HT-29 (cell line): ENCODE results near the gene UBQLN4. TPM values are rescaled to one million over a fixed set of nuclear protein-coding genes. Genes with fewer than 3 reads are reported as not detected.
"Not testable (repeated sequence)": the region's sequence is repeated elsewhere in the genome, so short reads cannot be mapped to it uniquely, and the experiment has no call there.

ENCODE experiments used
- DNase-seq: peaks from one replicate; pipeline ENCODE4 v3.0.0-alpha.2; 2015; ENCODE audit warnings: low spot score
- total RNA-seq: library from RNA; depleted of rRNA; stranded (reverse); fragments of >200 nt; shearing (Covaris generic); gene quantifications from 2 replicates; pipeline ENCODE4 v1.2.3, GENCODE V29; 2014

The UBQLN4 gene
- total RNA-seq, 1 experiment from 2014 or later = 41.0 TPM

DNA sequence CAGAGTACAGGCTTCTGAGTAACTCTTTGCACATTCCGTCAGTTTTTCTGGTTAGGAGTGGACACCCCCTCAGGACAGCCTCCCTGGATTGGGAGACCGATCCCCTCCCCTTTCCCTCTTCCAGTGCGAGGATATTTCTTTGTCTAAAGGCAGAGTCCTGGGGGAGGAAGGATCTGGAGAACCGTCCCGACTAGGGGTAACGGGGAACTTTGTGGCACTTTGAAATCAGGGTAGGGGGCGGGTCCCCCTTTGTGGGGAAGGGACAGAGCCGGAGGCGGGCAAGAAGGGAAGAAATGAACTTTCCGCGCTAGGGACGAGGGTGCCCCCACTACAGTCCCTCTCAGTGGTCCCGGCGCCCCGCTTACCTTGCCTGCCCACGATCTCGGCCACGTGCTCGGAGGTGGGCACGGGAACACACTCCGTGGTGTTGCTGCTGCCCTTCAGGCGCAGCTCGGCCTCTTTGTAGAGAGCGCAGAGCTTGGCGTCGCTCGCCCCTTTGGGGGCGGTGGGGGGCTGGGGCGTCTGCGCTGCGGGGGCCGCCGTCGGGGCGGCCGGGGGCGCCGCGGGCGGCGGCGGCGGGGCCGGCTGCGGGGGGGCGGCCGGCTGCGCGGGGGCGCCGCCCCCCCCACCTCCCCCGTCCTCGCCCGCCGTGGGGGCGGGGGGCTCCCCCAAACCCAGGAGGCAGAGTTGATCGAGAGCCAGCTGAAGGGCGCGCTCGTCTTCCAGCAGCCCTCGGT, 27.8 kb upstream of the UBQLN4 start:
- no peak for DNase-seq

DNA sequence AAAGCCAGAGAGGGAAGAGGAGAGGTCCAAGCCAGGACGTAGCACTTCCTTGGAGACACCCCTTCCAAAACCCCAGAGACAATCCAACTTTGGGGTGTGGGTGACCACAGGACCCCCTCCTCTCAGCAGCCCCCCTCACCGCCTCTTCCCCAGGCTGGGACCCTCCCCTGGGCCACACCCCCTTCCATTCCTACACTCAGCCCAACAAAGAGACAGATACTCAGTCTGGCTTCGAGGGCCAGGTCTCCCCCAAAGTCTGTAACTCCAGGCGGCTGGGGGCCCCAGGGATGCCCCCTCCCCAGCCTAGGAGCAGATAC, 27.2 kb upstream of the UBQLN4 start:
- DNase-seq = no peak

GRCh38 chr1:156080241-156080862, 26.8 kb upstream of the UBQLN4 start:
- no peak for DNase-seq

GRCh38 chr1:156079762-156080161, 26.2 kb upstream of the UBQLN4 start:
- DNase-seq = no peak

DNA sequence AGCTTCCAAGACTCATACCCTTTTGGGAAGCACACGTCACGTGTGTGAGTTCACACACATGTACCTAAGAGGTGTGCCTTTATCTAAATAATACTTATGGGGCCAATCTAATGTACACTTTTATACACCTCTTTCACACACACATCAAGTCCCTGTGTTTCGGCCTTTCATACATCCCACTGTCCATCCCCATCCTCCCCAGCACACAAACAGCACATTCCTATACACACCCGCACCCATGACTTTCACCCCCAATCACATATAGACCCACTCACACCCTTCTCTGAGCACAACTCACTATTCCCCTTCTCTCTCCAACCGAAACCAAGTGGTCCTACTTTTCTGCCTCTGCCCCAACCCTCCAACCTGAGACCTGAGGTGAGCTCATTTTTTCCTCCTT, 25.1 kb upstream of the UBQLN4 start:
- no peak for DNase-seq

DNA sequence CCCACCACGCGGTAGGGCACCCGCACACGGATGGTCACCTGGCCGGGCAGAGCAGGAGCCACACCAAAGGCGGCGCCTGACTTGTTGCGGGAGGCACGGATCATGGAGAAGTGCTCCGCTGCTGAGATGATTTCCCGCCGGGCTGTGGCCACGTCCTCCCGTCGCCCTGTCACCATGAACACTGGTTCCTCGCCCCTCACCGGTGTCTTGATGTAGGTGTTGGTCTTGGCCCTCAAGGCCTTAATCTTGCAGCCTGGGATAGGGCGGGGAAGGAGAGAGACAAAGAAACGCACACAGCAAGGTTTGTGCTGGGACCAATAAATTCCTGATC, 23.8 kb upstream of the UBQLN4 start:
- no peak for DNase-seq

GRCh38 chr1:156076609-156077429, 23.2 kb upstream of the UBQLN4 start:
- no peak for DNase-seq

DNA sequence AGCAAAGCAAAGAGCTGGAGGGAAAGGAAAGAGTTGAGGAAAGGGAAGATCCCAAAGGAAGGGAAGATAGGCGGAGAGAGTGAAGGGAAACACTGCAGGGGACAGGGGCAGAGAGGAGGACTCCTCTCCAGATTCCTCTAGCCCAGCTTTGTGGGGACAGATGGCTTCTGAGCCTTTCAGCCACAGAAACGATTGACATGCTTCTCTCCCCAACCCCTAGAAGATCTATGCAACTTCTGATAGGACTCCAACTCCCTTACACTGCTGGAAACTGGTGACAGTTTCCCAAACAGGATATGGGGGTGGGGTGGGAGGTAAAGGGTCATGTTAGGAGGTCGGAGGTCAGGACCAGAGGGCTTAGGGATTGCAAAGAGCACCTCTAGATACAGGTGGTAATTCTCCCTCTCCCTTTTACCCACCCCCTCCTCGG, 22.2 kb upstream of the UBQLN4 start:
- no peak for DNase-seq

DNA sequence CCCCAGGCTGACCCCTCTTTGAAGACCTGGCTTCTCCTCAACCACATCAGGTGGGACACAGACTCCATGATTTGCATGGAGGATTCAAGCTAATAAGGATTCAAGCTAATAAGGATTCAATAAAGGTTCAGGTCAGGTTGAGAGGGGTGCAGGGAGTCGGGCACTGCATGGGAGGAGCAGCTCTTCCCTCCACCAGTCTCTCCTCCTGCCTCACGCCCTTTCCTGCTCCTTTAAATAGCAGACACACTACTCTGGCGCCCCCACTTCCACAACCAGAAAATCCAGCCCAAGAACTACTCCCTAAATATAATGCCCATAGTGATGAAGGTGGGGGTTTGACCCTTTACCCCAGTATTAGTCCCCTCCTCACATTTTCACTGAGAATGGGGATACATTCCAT, 21.6 kb upstream of the UBQLN4 start:
- DNase-seq = peak; percentile 43

GRCh38 chr1:156074661-156075060, 21.1 kb upstream of the UBQLN4 start:
- no peak for DNase-seq

GRCh38 chr1:156073740-156074139, 20.1 kb upstream of the UBQLN4 start:
- no peak for DNase-seq

GRCh38 chr1:156073110-156073687, 19.6 kb upstream of the UBQLN4 start:
- DNase-seq = no peak

GRCh38 chr1:156072251-156072650, 18.7 kb upstream of the UBQLN4 start:
- no peak for DNase-seq

DNA sequence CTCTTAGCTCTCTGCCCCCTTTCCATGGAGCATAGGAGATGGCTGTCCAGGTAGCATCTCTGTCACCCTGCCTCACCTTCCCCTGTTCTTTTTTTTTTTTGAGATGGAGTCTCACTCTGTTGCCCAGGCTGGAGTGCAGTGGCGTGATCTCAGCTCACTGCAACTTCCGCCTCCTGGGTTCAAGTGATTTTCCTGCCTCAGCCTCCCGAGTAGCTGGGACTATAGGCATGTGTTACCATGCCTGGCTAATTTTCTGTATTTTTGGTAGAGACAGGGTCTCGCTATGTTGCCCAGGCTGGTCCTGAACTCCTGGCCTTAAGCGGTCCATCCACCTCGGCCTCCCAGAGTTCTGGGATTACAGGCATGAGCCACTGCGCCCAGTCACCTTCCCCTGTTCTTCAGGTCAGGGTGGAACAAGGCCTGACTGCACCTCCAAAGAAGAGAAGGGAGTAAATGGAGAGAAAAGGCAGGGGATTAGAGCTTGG, 17.8 kb upstream of the UBQLN4 start:
- not testable (repeated sequence) for DNase-seq

DNA sequence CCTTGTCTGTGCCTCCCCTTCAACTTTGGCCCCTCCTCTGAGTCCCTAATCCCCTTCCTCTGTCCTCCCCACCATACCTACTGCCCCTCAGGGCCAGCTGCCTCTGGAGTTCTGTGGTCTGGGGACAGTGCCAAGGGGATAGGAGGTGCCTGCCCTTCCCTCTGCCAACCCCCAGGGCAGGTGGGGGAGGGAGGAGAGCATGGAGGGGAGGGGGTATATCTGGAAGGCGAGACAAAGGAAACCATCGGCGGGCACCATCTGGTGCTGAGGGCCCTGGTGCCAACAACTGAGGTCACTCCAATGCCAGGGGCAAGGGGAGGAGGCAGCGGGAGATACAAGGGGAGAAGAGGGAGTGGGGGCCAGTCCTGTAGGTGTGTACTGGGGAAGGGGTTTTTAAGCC, 16.9 kb upstream of the UBQLN4 start:
- DNase-seq = no peak

- no peak for DNase-seq
Measured at GRCh38 chr1:156069490-156070455, 16.2 kb upstream of the UBQLN4 start.

DNA sequence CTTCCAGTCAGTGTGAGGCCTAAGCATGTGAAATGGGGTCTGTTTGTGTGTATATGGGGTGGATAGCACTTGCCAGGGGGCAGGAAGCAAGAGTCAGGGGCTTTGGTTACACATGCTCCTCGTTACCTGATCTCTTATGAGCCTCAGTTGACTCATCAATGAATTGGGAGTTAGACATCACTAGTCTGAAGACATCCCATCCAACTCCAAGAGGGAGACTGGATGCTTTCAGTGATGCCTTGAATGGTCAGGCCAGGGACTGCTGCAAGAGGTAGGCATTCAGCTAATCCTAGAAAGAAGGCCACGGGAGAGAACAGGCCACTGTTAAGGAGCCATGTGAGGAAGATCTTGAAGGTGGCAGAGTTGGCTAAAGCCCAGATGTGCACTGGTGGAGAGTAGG, 13.7 kb upstream of the UBQLN4 start:
- no peak for DNase-seq

- DNase-seq = no peak
Measured at GRCh38 chr1:156065871-156066270, 12.3 kb upstream of the UBQLN4 start.

DNA sequence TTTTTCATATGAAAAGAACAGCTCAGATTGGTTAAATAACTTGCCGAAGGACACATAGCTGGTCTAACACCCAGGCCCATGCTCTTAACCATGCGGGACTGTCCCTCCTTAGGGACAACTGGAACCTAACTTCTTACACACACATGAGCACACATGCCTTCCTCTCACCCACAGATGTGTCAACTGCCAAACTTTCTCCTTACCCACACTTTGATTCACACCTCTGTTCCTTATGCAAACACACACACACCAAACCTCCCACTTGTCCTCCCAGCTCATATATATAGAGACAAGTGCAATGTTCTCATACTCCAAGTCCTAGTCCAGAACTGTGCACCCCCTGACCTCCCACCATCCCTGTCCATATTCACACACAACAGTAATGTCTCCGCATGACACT, 11.6 kb upstream of the UBQLN4 start:
- no peak for DNase-seq

DNA sequence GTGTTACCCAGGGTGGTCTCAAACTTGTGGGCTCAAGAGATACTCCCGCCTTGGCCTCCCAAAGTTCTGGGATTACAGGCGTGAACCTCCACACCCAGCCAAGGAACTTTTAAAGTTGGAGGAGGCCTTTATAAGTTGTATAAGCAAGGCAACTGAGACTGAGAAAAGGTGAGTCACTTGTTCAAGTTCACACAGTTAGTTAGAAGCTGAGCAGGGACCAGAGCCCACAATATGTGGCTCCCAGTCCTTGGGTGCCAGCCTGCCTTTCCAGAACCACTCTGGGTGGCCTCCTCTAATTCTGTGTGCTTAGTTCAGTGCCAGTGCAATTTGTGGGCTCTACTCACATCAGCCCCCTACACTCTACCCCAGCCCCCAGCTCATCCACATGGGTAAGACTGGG, 11.0 kb upstream of the UBQLN4 start:
- no peak for DNase-seq

GRCh38 chr1:156063997-156064285, 10.3 kb upstream of the UBQLN4 start:
- no peak for DNase-seq
